HepG2 (cell line): ENCODE measurements around the gene LOC128125822.
A peak's percentile ranks its signal among the peaks of the same experiment; 100 is the strongest.

ENCODE experiments used
- ARID2 ChIP-seq: sonication (generic); formaldehyde crosslinking; IDR thresholded peaks from 2 replicates; pipeline ENCODE4 v1.8.1; 2022; ENCODE audit warnings: mild to moderate bottlenecking, missing genetic modification reagents, borderline replicate concordance
- GTF2F1 ChIP-seq: fragments of 150-350 bp; IDR thresholded peaks from 2 replicates; pipeline ENCODE4 v1.6.1; 2014; ENCODE audit warnings: low read length
- KLF15 ChIP-seq: sonication (generic); formaldehyde crosslinking; IDR thresholded peaks from 2 replicates; pipeline ENCODE4 v1.8.1; 2023; ENCODE audit warnings: borderline replicate concordance, mild to moderate bottlenecking, inconsistent platforms, missing genetic modification reagents, mixed read lengths
- SOX13 ChIP-seq, 3 experiments: fragments of 450-650 bp in 1 of 3; sonication (generic) in 1 of 3; formaldehyde crosslinking in 1 of 3; IDR thresholded peaks in 2 of 3; conservative IDR thresholded peaks in 1 of 3; 2 replicates each; pipeline versions ENCODE4 v1.5.0 to v1.6.1; 2016 to 2020; ENCODE audit warnings: antibody characterized with exemption in 1 of 3, mild to moderate bottlenecking in 1 of 3, missing compliant biosample characterization in 1 of 3, missing genetic modification reagents in 1 of 3, moderate library complexity in 1 of 3
- TAF1 ChIP-seq: sonication (generic); formaldehyde crosslinking; IDR thresholded peaks from 2 replicates; pipeline ENCODE4 v1.4.0; 2020; ENCODE audit warnings: missing genetic modification reagents
- ZNF17 ChIP-seq: sonication (generic); formaldehyde crosslinking; IDR thresholded peaks from 2 replicates; pipeline ENCODE4 v1.5.0; 2020; ENCODE audit warnings: mild to moderate bottlenecking, missing genetic modification reagents
- ZNF746 ChIP-seq: sonication (generic); formaldehyde crosslinking; IDR thresholded peaks from 2 replicates; pipeline ENCODE4 v1.8.0; 2022; ENCODE audit warnings: mild to moderate bottlenecking, missing genetic modification reagents
- ZNF775 ChIP-seq: sonication (generic); formaldehyde crosslinking; IDR thresholded peaks from 2 replicates; pipeline ENCODE4 v1.4.0; 2020; ENCODE audit warnings: missing genetic modification reagents, mild to moderate bottlenecking, moderate library complexity, borderline replicate concordance
- ZSCAN31 ChIP-seq: sonication (generic); formaldehyde crosslinking; IDR thresholded peaks from 2 replicates; pipeline ENCODE4 v1.5.0; 2020; ENCODE audit warnings: low read depth, mild to moderate bottlenecking, missing genetic modification reagents
- TF ChIP-seq, protein P1 (sequence below): sonication (generic); formaldehyde crosslinking; IDR thresholded peaks from 2 replicates; pipeline ENCODE4 v1.9.0; 2021; ENCODE audit warnings: mild to moderate bottlenecking, missing genetic modification reagents
- TF ChIP-seq, protein P2 (sequence below): sonication (generic); formaldehyde crosslinking; IDR thresholded peaks from 2 replicates; pipeline ENCODE4 v1.4.0; 2020; ENCODE audit warnings: mild to moderate bottlenecking, missing genetic modification reagents, borderline replicate concordance
- TF ChIP-seq, protein P3 (sequence below): sonication (generic); formaldehyde crosslinking; IDR thresholded peaks from 2 replicates; pipeline ENCODE4 v1.8.0; 2022; ENCODE audit warnings: missing genetic modification reagents, low read depth, mild to moderate bottlenecking, borderline replicate concordance
- TF ChIP-seq, protein P4 (sequence below): IDR thresholded peaks from 2 replicates; pipeline ENCODE4 v1.6.1; 2016; ENCODE audit warnings: missing biosample characterization, missing genetic modification reagents, low read depth

The LOC128125822 gene

DNA sequence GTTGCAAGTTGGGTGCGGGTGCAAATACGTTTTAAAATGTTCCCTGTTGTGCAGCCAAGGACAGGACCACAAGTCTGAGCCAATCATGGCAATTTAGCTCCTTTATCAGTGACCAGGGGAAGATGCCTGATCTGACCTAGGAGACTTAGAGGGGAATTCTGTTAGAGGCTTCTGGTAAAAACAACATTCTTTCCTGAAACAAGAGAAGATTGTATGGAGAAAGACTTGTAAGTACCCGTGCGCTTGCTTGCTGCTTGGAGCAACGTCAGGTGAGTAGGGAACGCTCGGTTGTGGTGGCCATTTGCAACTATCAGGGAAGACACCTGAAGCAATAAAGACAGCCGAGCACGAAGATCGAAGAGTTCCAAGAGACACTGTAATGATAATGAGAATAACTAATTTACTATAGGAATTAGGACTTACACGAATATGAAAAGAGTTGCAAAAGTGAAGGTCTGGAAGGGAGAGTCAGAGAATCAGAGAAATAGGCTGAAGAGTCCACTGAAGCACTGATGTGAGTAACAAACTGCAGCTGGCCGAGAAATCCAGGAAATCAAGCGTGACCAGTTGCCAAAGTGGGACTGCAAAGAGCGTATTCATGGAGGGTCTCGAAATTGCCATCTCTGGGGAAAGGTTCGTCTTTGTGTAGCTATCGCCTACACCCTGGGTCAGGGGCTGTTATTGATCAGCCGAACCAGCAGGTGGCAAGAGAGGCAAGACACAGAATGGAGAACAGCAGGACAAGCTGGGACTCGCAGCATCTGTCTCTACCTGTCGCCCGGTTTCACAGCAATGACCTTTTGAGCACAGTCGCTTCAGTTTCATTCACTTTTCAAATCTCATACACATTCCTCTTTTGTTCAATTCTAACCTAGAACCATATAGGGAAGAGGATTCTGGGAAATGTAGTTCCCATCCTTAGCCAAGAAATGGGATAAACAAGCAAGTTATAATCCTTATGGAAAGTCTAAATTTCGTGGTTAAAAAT, 26.1 kb downstream of the LOC128125822 start (continued):
- TF ChIP-seq, protein P1, sequence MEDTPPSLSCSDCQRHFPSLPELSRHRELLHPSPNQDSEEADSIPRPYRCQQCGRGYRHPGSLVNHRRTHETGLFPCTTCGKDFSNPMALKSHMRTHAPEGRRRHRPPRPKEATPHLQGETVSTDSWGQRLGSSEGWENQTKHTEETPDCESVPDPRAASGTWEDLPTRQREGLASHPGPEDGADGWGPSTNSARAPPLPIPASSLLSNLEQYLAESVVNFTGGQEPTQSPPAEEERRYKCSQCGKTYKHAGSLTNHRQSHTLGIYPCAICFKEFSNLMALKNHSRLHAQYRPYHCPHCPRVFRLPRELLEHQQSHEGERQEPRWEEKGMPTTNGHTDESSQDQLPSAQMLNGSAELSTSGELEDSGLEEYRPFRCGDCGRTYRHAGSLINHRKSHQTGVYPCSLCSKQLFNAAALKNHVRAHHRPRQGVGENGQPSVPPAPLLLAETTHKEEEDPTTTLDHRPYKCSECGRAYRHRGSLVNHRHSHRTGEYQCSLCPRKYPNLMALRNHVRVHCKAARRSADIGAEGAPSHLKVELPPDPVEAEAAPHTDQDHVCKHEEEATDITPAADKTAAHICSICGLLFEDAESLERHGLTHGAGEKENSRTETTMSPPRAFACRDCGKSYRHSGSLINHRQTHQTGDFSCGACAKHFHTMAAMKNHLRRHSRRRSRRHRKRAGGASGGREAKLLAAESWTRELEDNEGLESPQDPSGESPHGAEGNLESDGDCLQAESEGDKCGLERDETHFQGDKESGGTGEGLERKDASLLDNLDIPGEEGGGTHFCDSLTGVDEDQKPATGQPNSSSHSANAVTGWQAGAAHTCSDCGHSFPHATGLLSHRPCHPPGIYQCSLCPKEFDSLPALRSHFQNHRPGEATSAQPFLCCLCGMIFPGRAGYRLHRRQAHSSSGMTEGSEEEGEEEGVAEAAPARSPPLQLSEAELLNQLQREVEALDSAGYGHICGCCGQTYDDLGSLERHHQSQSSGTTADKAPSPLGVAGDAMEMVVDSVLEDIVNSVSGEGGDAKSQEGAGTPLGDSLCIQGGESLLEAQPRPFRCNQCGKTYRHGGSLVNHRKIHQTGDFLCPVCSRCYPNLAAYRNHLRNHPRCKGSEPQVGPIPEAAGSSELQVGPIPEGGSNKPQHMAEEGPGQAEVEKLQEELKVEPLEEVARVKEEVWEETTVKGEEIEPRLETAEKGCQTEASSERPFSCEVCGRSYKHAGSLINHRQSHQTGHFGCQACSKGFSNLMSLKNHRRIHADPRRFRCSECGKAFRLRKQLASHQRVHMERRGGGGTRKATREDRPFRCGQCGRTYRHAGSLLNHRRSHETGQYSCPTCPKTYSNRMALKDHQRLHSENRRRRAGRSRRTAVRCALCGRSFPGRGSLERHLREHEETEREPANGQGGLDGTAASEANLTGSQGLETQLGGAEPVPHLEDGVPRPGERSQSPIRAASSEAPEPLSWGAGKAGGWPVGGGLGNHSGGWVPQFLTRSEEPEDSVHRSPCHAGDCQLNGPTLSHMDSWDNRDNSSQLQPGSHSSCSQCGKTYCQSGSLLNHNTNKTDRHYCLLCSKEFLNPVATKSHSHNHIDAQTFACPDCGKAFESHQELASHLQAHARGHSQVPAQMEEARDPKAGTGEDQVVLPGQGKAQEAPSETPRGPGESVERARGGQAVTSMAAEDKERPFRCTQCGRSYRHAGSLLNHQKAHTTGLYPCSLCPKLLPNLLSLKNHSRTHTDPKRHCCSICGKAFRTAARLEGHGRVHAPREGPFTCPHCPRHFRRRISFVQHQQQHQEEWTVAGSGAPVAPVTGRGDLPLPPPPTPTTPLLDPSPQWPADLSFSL (CRISPR knock-in tag) = peak; percentile 13; the same call in 1 of the 2 replicates
- no peak for TF ChIP-seq GTF2F1
- no peak for TF ChIP-seq ZNF17
- TF ChIP-seq SOX13 (IDR thresholded peaks at IDR 0.05) = no peak
- TF ChIP-seq SOX13 (CRISPR knock-in tag; conservative IDR thresholded peaks at IDR 0.05 in 1 of 2, IDR thresholded peaks at IDR 0.05 in 1 of 2) = peak in 1 of 2 experiments; percentile 61; a peak in 2 of 4 replicates
- TF ChIP-seq, protein P2, sequence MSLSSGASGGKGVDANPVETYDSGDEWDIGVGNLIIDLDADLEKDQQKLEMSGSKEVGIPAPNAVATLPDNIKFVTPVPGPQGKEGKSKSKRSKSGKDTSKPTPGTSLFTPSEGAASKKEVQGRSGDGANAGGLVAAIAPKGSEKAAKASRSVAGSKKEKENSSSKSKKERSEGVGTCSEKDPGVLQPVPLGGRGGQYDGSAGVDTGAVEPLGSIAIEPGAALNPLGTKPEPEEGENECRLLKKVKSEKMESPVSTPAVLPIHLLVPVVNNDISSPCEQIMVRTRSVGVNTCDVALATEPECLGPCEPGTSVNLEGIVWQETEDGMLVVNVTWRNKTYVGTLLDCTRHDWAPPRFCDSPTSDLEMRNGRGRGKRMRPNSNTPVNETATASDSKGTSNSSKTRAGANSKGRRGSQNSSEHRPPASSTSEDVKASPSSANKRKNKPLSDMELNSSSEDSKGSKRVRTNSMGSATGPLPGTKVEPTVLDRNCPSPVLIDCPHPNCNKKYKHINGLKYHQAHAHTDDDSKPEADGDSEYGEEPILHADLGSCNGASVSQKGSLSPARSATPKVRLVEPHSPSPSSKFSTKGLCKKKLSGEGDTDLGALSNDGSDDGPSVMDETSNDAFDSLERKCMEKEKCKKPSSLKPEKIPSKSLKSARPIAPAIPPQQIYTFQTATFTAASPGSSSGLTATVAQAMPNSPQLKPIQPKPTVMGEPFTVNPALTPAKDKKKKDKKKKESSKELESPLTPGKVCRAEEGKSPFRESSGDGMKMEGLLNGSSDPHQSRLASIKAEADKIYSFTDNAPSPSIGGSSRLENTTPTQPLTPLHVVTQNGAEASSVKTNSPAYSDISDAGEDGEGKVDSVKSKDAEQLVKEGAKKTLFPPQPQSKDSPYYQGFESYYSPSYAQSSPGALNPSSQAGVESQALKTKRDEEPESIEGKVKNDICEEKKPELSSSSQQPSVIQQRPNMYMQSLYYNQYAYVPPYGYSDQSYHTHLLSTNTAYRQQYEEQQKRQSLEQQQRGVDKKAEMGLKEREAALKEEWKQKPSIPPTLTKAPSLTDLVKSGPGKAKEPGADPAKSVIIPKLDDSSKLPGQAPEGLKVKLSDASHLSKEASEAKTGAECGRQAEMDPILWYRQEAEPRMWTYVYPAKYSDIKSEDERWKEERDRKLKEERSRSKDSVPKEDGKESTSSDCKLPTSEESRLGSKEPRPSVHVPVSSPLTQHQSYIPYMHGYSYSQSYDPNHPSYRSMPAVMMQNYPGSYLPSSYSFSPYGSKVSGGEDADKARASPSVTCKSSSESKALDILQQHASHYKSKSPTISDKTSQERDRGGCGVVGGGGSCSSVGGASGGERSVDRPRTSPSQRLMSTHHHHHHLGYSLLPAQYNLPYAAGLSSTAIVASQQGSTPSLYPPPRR (CRISPR knock-in tag) = no peak
- peak; percentile 65; the same call in 1 of the 2 replicates for TF ChIP-seq ARID2
- peak; percentile 35; the same call in 1 of the 2 replicates for TF ChIP-seq TAF1 (CRISPR knock-in tag)
- TF ChIP-seq, protein P3, sequence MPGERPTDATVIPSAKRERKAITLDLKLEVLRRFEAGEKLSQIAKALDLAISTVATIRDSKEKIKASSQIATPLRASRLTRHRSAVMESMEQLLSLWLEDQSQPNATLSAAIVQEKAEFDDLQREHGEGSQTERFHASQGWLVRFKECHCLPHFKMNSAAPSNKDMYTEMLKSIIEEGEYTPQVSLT (CRISPR knock-in tag) = no peak
- peak; percentile 90 for TF ChIP-seq ZSCAN31 (CRISPR knock-in tag)
- TF ChIP-seq ZNF775 (CRISPR knock-in tag) = no peak
- TF ChIP-seq KLF15 = no peak
- TF ChIP-seq, protein P4, sequence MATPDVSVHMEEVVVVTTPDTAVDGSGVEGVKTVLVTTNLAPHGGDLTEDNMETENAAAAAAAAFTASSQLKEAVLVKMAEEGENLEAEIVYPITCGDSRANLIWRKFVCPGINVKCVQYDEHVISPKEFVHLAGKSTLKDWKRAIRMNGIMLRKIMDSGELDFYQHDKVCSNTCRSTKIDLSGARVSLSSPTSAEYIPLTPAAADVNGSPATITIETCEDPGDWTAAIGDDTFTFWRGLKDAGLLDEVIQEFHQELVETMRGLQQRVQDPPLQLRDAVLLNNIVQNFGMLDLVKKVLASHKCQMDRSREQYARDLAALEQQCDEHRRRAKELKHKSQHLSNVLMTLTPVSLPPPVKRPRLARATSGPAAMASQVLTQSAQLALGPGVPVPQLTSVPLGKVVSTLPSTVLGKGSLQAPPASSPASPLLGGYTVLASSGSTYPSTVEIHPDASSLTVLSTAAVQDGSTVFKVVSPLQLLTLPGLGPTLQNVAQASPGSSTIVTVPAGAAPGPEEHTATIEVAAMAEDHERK (CRISPR knock-in tag) = no peak; the same call in 1 of the 2 replicates
- TF ChIP-seq ZNF746 (CRISPR knock-in tag) = no peak
